GM12878 (cell line): ENCODE measurements around the gene UGT8. TPM values are rescaled to one million over a fixed set of nuclear protein-coding genes. Genes with fewer than 3 reads are reported as not detected.

Experiments
- ATAC-seq: fragments of 200-7000 bp; cut with Tn5 transposase; 3 replicates; pipeline ENCODE4 v1.9.1; 2020; ENCODE audit warnings: mild to moderate bottlenecking, moderate library complexity
- BruUV-seq: library from RNA; stranded (reverse); fragments of 400-500 nt; replicated peaks from 2 replicates; lab custom pipeline; 2021; lab: Mats Ljungman, UMichigan
- CTCF ChIA-PET: fragments of 300-600 bp; sonication (Branson Sonifier 250); formaldehyde crosslinking; extraction: SDS; loops from one replicate; lab custom pipeline; 2021; ENCODE audit warnings: inconsistent platforms; lab: Yijun Ruan, JAX
- POLR2A ChIA-PET: fragments of 350-600 bp; formaldehyde crosslinking; extraction: SDS; loops from one replicate; lab custom pipeline; 2021; ENCODE audit warnings: inconsistent platforms; lab: Charles Lee
- RAD21 ChIA-PET: fragments of 300-600 bp; sonication (Branson Sonifier 250); formaldehyde crosslinking; loops from one replicate; lab custom pipeline; 2023; ENCODE audit warnings: antibody characterized with exemption; ENCODE audit not compliant: unreplicated experiment; lab: Charles Lee
- SMC1A ChIA-PET: fragments of 300-600 bp; sonication (Branson Sonifier 250); formaldehyde crosslinking; loops from one replicate; lab custom pipeline; 2023; ENCODE audit not compliant: unreplicated experiment, uncharacterized antibody; lab: Charles Lee
- DNase-seq: peaks from one replicate; pipeline ENCODE4 v3.0.0-alpha.2; 2011; ENCODE audit warnings: low read depth, low spot score
- FAIRE-seq: peaks from 3 replicates; lab custom pipeline; 2011; peaks lifted over from hg19 to GRCh38; lab: Jason Lieb, UNC
- H2AFZ ChIP-seq: 2 replicates; pipeline ENCODE4 v1.6.0; 2011; ENCODE audit warnings: low read depth, low read length, control low read depth; ENCODE audit not compliant: control insufficient read depth
- H3K27ac ChIP-seq: 2 replicates; pipeline ENCODE4 v1.5.1; 2011; ENCODE audit warnings: control low read depth; ENCODE audit not compliant: control insufficient read depth, insufficient read depth
- H3K27me3 ChIP-seq, 2 experiments: replicated peaks in 1 of 2; 2 replicates each; pipeline versions ENCODE4 v1.6.0 to v1.6.1; 2011; ENCODE audit warnings: low read length in 1 of 2; ENCODE audit not compliant: control insufficient read depth in 2 of 2, insufficient read depth in 2 of 2
- H3K36me3 ChIP-seq, 2 experiments: 2 replicates each; pipeline ENCODE4 v1.5.1; 2011; ENCODE audit warnings: low read length in 1 of 2; ENCODE audit not compliant: control insufficient read depth in 2 of 2, insufficient read depth in 2 of 2
- H3K4me1 ChIP-seq: 2 replicates; pipeline ENCODE4 v1.6.1; 2011; ENCODE audit warnings: mild to moderate bottlenecking, low read length, moderate library complexity, mixed read lengths; ENCODE audit not compliant: control insufficient read depth, insufficient read depth
- H3K4me2 ChIP-seq: 2 replicates; pipeline ENCODE4 v1.6.0; 2011; ENCODE audit warnings: control low read depth; ENCODE audit not compliant: control insufficient read depth, insufficient read depth
- H3K4me3 ChIP-seq: fragments of 200-600 bp; sonication (generic); 2 replicates; pipeline ENCODE4 v1.5.1; 2016
- H3K79me2 ChIP-seq: 2 replicates; pipeline ENCODE4 v1.6.0; 2011; ENCODE audit warnings: low read length; ENCODE audit not compliant: control insufficient read depth, insufficient read depth
- H3K9ac ChIP-seq: 2 replicates; pipeline ENCODE4 v1.8.0; 2011; ENCODE audit warnings: low read length, control low read depth, mixed read lengths; ENCODE audit not compliant: control insufficient read depth, insufficient read depth
- H3K9me3 ChIP-seq: replicated peaks from 3 replicates; pipeline ENCODE4 v1.5.1; 2011; ENCODE audit warnings: mild to moderate bottlenecking, low read length; ENCODE audit not compliant: control insufficient read depth, insufficient read depth
- H4K20me1 ChIP-seq: 2 replicates; pipeline ENCODE4 v1.6.0; 2011; ENCODE audit not compliant: control insufficient read depth, insufficient read depth
- BACH1 ChIP-seq: fragments of 450-650 bp; IDR thresholded peaks from 2 replicates; pipeline ENCODE4 v1.6.1; 2017; ENCODE audit warnings: mild to moderate bottlenecking, borderline replicate concordance
- BCL3 ChIP-seq: IDR thresholded peaks from 2 replicates; pipeline ENCODE4 v1.6.1; 2011; ENCODE audit warnings: borderline replicate concordance, low read depth, mild to moderate bottlenecking, moderate library complexity, low read length; ENCODE audit not compliant: insufficient read depth, poor library complexity, severe bottlenecking
- BHLHE40 ChIP-seq, 2 experiments: fragments of 450-650 bp in 1 of 2; IDR thresholded peaks; 2 replicates each; pipeline ENCODE4 v1.6.1; 2011 to 2017; ENCODE audit warnings: low read depth in 2 of 2, borderline replicate concordance in 1 of 2, improper control_type of control experiment in 1 of 2, low read length in 1 of 2, mild to moderate bottlenecking in 1 of 2
- CBFB ChIP-seq: IDR thresholded peaks from 2 replicates; pipeline ENCODE4 v1.6.1; 2016; ENCODE audit warnings: antibody characterized with exemption, low read depth
- CREB1 ChIP-seq: IDR thresholded peaks from 2 replicates; pipeline ENCODE4 v1.6.1; 2012; ENCODE audit warnings: low read depth, mild to moderate bottlenecking, inconsistent platforms
- CTCF ChIP-seq, 3 experiments: IDR thresholded peaks in 2 of 3; conservative IDR thresholded peaks in 1 of 3; 2 replicates each; pipeline ENCODE4 v1.5.1; 2011; ENCODE audit warnings: low read depth in 3 of 3, low read length in 3 of 3, mild to moderate bottlenecking in 3 of 3, control low read depth in 2 of 3, moderate library complexity in 2 of 3, inconsistent platforms in 1 of 3, mixed read lengths in 1 of 3; ENCODE audit not compliant: control insufficient read depth in 2 of 3, insufficient read depth in 1 of 3; ENCODE audit errors: extremely low read depth in 1 of 3
- DPF2 ChIP-seq: fragments of 450-650 bp; IDR thresholded peaks from 2 replicates; pipeline ENCODE4 v1.6.1; 2017; ENCODE audit warnings: mild to moderate bottlenecking
- E2F4 ChIP-seq: IDR thresholded peaks from 2 replicates; pipeline ENCODE4 v1.6.1; 2012; ENCODE audit warnings: low read depth, low read length, improper control_type of control experiment
- ESRRA ChIP-seq: IDR thresholded peaks from 2 replicates; pipeline ENCODE4 v1.6.1; 2012; ENCODE audit warnings: mild to moderate bottlenecking, low read length, improper control_type of control experiment
- FOXK2 ChIP-seq: fragments of 450-650 bp; IDR thresholded peaks from 2 replicates; pipeline ENCODE4 v1.6.1; 2017; ENCODE audit warnings: mild to moderate bottlenecking, moderate library complexity
- HCFC1 ChIP-seq: fragments of 150-350 bp; IDR thresholded peaks from 2 replicates; pipeline ENCODE4 v1.6.1; 2014; ENCODE audit warnings: low read length
- KDM1A ChIP-seq: fragments of 200-600 bp; sonication (generic); IDR thresholded peaks from 2 replicates; pipeline ENCODE4 v1.6.1; 2016; ENCODE audit warnings: borderline replicate concordance
- MTA2 ChIP-seq: fragments of 450-650 bp; IDR thresholded peaks from 2 replicates; pipeline ENCODE4 v1.6.1; 2016; ENCODE audit warnings: low read depth, mild to moderate bottlenecking, moderate library complexity
- NFYB ChIP-seq: IDR thresholded peaks from 2 replicates; pipeline ENCODE4 v1.6.1; 2011; ENCODE audit warnings: low read depth, mild to moderate bottlenecking, low read length, improper control_type of control experiment, moderate library complexity; ENCODE audit not compliant: insufficient read depth
- RB1 ChIP-seq: fragments of 450-650 bp; formaldehyde crosslinking; IDR thresholded peaks from 2 replicates; pipeline ENCODE4 v1.6.1; 2017; ENCODE audit warnings: mild to moderate bottlenecking, borderline replicate concordance
- SKIL ChIP-seq: fragments of 450-650 bp; IDR thresholded peaks from 2 replicates; pipeline ENCODE4 v1.6.1; 2017; ENCODE audit warnings: mild to moderate bottlenecking, low read depth, inconsistent platforms; ENCODE audit not compliant: poor library complexity, severe bottlenecking
- SMAD1 ChIP-seq: fragments of 450-650 bp; IDR thresholded peaks from 2 replicates; pipeline ENCODE4 v1.6.1; 2018; ENCODE audit warnings: mild to moderate bottlenecking, low read depth; ENCODE audit not compliant: partially characterized antibody
- SREBF2 ChIP-seq: IDR thresholded peaks from 2 replicates; pipeline ENCODE4 v1.6.1; 2012; ENCODE audit warnings: mild to moderate bottlenecking, low read length
- STAT3 ChIP-seq: IDR thresholded peaks from 2 replicates; pipeline ENCODE4 v1.6.1; 2011; ENCODE audit warnings: low read depth, low read length, improper control_type of control experiment
- ZNF207 ChIP-seq: fragments of 450-650 bp; IDR thresholded peaks from 2 replicates; pipeline ENCODE4 v1.6.1; 2014; ENCODE audit warnings: antibody characterized with exemption, mild to moderate bottlenecking, borderline replicate concordance
- WGBS: methylation state at CpG from one replicate; pipeline ENCODE4 v1.1.6; 2016; ENCODE audit warnings: low lambda C conversion rate; ENCODE audit not compliant: insufficient replicate concordance, insufficient coverage; ENCODE audit errors: missing lambda C conversion rate; 5-methylcytosine and 5-hydroxymethylcytosine counted together
- in situ Hi-C: fragments of 300-500 bp; cut with MboI; formaldehyde crosslinking; loops from 9 replicates; pipeline ENCODE4 v1.14.3; 2018; ENCODE audit warnings: mixed read lengths
- intact Hi-C: fragments of 100-400 bp; cut with micrococcal nuclease; formaldehyde crosslinking; loops from one replicate; pipeline ENCODE4 v1.14.2; 2022; ENCODE audit not compliant: unreplicated experiment
- polyA plus RNA-seq, 11 experiments: library from polyadenylated mRNA; depleted of rRNA in 4 of 11; unstranded in 6 of 11; stranded (reverse) in 5 of 11; fragments of >200 nt; fragmentation: Nextera tagmentation in 4 of 11; fragmentation: Illumina TruSeq in 1 of 11; extraction: Ambion mirVana in 4 of 11; extraction: Trizol in 1 of 11; gene quantifications; 1 replicate in 1 of 11; 2 replicates in 10 of 11; pipeline versions ENCODE4 v1.2.1 to v1.2.3, GENCODE V29; 2011 to 2016; ENCODE audit warnings: inconsistent platforms in 2 of 11, missing spikeins in 2 of 11, low read depth in 1 of 11
- total RNA-seq, 4 experiments: library from RNA; depleted of rRNA in 3 of 4; stranded (reverse); fragments of >200 nt in 3 of 4; fragmentation: Illumina TruSeq in 1 of 4; extraction: Trizol in 1 of 4; gene quantifications; 2 replicates each; pipeline versions ENCODE4 v1.2.1 to v1.2.3, GENCODE V29; 2013 to 2021

Gene UGT8
- total and polyA plus RNA-seq, 10 of the 15 experiments (the other 5 are each of a cell fraction or from before 2014, with no cell fraction given) = 0.16 to 1.1 (median 0.49) TPM

GRCh38 chr4:114613560-114613959 lies 15.0 kb downstream of the UGT8 start:
- CTCF ChIA-PET = no interaction called here
- no peaks in the 10 kb centered on the region for H3K36me3 ChIP-seq
- no peak for DNase-seq
- H3K9me3 ChIP-seq = no peaks in the 10 kb centered on the region
- no peaks in the 10 kb centered on the region for H4K20me1 ChIP-seq
- RAD21 ChIA-PET = no interaction called here
- H3K4me3 ChIP-seq = no peak overlapping the region
- TF ChIP-seq RB1 = no peak
- TF ChIP-seq E2F4 = no peak
- no peak for TF ChIP-seq SMAD1
- no peak for TF ChIP-seq KDM1A
- TF ChIP-seq BHLHE40 (IDR thresholded peaks at IDR 0.05; ENCODE audit: borderline replicate concordance in 1 of 2, low read depth in 2 of 2, low read length in 1 of 2) = no peak
- TF ChIP-seq NFYB = no peak
- no peak for TF ChIP-seq SREBF2
- TF ChIP-seq BACH1 = no peak
- no peak for TF ChIP-seq STAT3
- no peak for TF ChIP-seq BCL3
- TF ChIP-seq CBFB = no peak
- TF ChIP-seq HCFC1 = no peak
- TF ChIP-seq FOXK2 = no peak
- TF ChIP-seq SKIL = no peak
- TF ChIP-seq CTCF (IDR thresholded peaks at IDR 0.05 in 2 of 3, conservative IDR thresholded peaks at IDR 0.05 in 1 of 3; ENCODE audit: control insufficient read depth in 2 of 3, extremely low read depth in 1 of 3, insufficient read depth in 1 of 3, low read depth in 3 of 3, low read length in 3 of 3) = no peak
- TF ChIP-seq ESRRA = no peak
- TF ChIP-seq DPF2 = no peak
- TF ChIP-seq CREB1 = no peak
- no peak for TF ChIP-seq ZNF207
- TF ChIP-seq MTA2 = no peak
- intact Hi-C loops = no loop called here
- FAIRE-seq = no peak
- no peak overlapping the region for H3K27ac ChIP-seq
- no TSS peak for BruUV-seq
- no peaks in the 10 kb centered on the region for H3K27me3 ChIP-seq
- H3K4me1 ChIP-seq = no peaks in the 10 kb centered on the region
- no peak overlapping the region for H2AFZ ChIP-seq
- no peak overlapping the region for H3K9ac ChIP-seq
- ATAC-seq = no peak
- POLR2A ChIA-PET = no interaction called here
- 72% methylated on average over 4 of the region's 4 CpGs for WGBS
- SMC1A ChIA-PET = interaction anchor here (0.6 to 3.0 kb wide), 2 partner anchors 42 to 246 kb away, joined by 3 to 9 read pairs; no protein-coding TSS in a partner anchor
- H3K79me2 ChIP-seq = no peaks in the 10 kb centered on the region
- no peak overlapping the region for H3K4me2 ChIP-seq
- in situ Hi-C loops = no loop called here
